ENCODE data around the gene CERKL.

The CERKL gene

GRCh38 chr2:181627545-181627944 is 29.4 kb downstream of the CERKL start:
- H3K27ac ChIP-seq (ENCODE audit: low read depth, low read length) = no peak overlapping the region
- TF ChIP-seq EZH2phosphoT487 (IDR thresholded peaks at IDR 0.05; ENCODE audit: borderline replicate concordance, low read length) (no peak), CTCF (IDR thresholded peaks at IDR 0.05; ENCODE audit: low read depth, low read length, poor library complexity, severe bottlenecking) (no peak)
- H3K9me2 ChIP-seq (replicated peaks; ENCODE audit: control insufficient read depth, low read length) = no peaks in the 10 kb centered on the region
- H3K9me3 ChIP-seq (ENCODE audit: control insufficient read depth, insufficient read depth, low read length) = no peaks in the 10 kb centered on the region
- H4K20me1 ChIP-seq (ENCODE audit: control insufficient read depth, insufficient read depth, low read depth, low read length) = no peaks in the 10 kb centered on the region
- H3K79me2 ChIP-seq (ENCODE audit: control insufficient read depth, low read length) = no peaks in the 10 kb centered on the region
- H3K4me1 ChIP-seq (ENCODE audit: control insufficient read depth, low read length) = no peaks in the 10 kb centered on the region
- no peak overlapping the region for H3K4me2 ChIP-seq (ENCODE audit: low read length)
- H3F3A ChIP-seq (ENCODE audit: control insufficient read depth, insufficient read depth) = no peaks in the 10 kb centered on the region
- H3K27me3 ChIP-seq (ENCODE audit: control insufficient read depth, low read length) = no peaks in the 10 kb centered on the region
- no peak overlapping the region for H3K4me3 ChIP-seq (ENCODE audit: low read length)
- no peaks in the 10 kb centered on the region for H3K36me3 ChIP-seq (ENCODE audit: control insufficient read depth, low read length)

DNA sequence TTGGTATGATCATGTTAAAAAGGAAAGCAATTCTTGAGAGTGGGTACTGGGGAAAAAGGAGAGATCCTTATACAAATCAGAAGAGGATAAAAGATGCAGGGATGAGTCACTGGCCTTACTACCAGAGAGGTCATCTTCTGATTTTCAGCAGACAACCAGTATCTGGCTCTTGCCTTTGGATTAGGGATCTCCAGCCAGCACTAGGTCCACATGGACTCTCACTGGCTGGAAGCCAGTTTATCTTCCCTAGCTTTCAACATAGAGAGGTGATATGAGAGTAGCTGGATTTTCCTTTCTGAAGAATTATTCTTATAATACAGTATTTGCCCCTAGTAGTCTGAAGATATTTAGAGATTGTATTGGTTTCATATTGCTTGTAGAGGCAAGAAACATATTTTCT is 30.2 kb downstream of the CERKL start:
- Histone ChIP-seq H3K9me3 (ENCODE audit: control insufficient read depth, insufficient read depth, low read length) (no peaks in the 10 kb centered on the region), H3K27ac (ENCODE audit: low read depth, low read length) (no peak overlapping the region), H3F3A (ENCODE audit: control insufficient read depth, insufficient read depth) (no peaks in the 10 kb centered on the region), H3K4me1 (ENCODE audit: control insufficient read depth, low read length) (no peaks in the 10 kb centered on the region), H3K9me2 (replicated peaks; ENCODE audit: control insufficient read depth, low read length) (no peaks in the 10 kb centered on the region), H3K36me3 (ENCODE audit: control insufficient read depth, low read length) (no peaks in the 10 kb centered on the region), H3K4me2 (ENCODE audit: low read length) (no peak overlapping the region), H3K79me2 (ENCODE audit: control insufficient read depth, low read length) (no peaks in the 10 kb centered on the region), H3K4me3 (ENCODE audit: low read length) (no peak overlapping the region), H4K20me1 (ENCODE audit: control insufficient read depth, insufficient read depth, low read depth, low read length) (no peaks in the 10 kb centered on the region), H3K27me3 (ENCODE audit: control insufficient read depth, low read length) (no peaks in the 10 kb centered on the region)
- TF ChIP-seq CTCF (IDR thresholded peaks at IDR 0.05; ENCODE audit: low read depth, low read length, poor library complexity, severe bottlenecking) = no peak
- TF ChIP-seq EZH2phosphoT487 (IDR thresholded peaks at IDR 0.05; ENCODE audit: borderline replicate concordance, low read length) = no peak

DNA sequence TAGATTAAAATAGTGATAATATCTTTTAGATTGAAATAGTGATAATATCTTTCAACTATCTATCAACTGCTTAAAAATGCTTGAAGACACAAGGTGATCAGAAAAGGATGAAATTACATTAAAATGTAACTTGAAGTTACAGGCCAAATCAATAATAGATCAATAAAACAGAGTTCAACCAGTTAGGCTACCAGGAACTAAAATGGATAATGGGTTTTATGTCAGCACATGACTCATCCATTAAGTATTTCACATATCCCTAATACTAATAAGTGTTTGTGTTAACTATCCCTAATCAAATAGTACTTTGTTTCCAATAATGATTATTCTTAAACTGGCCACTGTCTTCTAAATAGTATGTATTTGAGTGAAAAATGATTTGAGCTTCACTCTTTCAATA is 33.7 kb downstream of the CERKL start:
- H3K27ac ChIP-seq (ENCODE audit: low read depth, low read length) = no peak overlapping the region
- H3K4me3 ChIP-seq (ENCODE audit: low read length) = no peak overlapping the region
- no peaks in the 10 kb centered on the region for H3K9me3 ChIP-seq (ENCODE audit: control insufficient read depth, insufficient read depth, low read length)
- H3K27me3 ChIP-seq (ENCODE audit: control insufficient read depth, low read length) = no peaks in the 10 kb centered on the region
- TF ChIP-seq EZH2phosphoT487 (IDR thresholded peaks at IDR 0.05; ENCODE audit: borderline replicate concordance, low read length) (no peak), CTCF (IDR thresholded peaks at IDR 0.05; ENCODE audit: low read depth, low read length, poor library complexity, severe bottlenecking) (no peak)
- no peaks in the 10 kb centered on the region for H3K36me3 ChIP-seq (ENCODE audit: control insufficient read depth, low read length)
- H3K4me2 ChIP-seq (ENCODE audit: low read length) = no peak overlapping the region
- H3K4me1 ChIP-seq (ENCODE audit: control insufficient read depth, low read length) = no peaks in the 10 kb centered on the region
- H4K20me1 ChIP-seq (ENCODE audit: control insufficient read depth, insufficient read depth, low read depth, low read length) = no peaks in the 10 kb centered on the region
- H3F3A ChIP-seq (ENCODE audit: control insufficient read depth, insufficient read depth) = no peaks in the 10 kb centered on the region
- no peaks in the 10 kb centered on the region for H3K79me2 ChIP-seq (ENCODE audit: control insufficient read depth, low read length)
- no peaks in the 10 kb centered on the region for H3K9me2 ChIP-seq (replicated peaks; ENCODE audit: control insufficient read depth, low read length)
